ENCODE data around the gene UBE2H.

UBE2H gene

DNA sequence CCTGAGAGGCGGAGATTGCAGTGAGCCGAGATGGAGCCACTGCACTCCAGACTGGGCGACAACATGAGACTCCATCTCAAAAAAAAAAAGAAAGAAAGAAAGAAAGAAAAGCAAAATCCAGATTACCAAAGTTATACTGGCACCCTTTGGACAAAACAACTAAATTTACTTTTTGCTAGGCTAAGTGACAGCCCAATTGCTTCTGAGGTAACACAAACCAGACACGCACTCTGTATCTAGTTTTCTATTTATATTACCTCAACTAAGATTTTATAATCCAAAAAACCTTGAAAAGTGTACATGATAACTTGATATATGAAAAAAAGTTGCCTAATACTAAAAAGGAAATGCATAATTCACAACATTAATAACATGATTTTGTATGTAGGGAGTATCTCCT is 12.9 kb downstream of the UBE2H start:
- H3K4me1 ChIP-seq: no peaks in the 10 kb centered on the region
- H3K27me3 ChIP-seq: no peaks in the 10 kb centered on the region
- no peak for DNase-seq
- H3K36me3 ChIP-seq: no peaks in the 10 kb centered on the region; the same call in 1 of the 2 replicates
- TF ChIP-seq, protein P1, sequence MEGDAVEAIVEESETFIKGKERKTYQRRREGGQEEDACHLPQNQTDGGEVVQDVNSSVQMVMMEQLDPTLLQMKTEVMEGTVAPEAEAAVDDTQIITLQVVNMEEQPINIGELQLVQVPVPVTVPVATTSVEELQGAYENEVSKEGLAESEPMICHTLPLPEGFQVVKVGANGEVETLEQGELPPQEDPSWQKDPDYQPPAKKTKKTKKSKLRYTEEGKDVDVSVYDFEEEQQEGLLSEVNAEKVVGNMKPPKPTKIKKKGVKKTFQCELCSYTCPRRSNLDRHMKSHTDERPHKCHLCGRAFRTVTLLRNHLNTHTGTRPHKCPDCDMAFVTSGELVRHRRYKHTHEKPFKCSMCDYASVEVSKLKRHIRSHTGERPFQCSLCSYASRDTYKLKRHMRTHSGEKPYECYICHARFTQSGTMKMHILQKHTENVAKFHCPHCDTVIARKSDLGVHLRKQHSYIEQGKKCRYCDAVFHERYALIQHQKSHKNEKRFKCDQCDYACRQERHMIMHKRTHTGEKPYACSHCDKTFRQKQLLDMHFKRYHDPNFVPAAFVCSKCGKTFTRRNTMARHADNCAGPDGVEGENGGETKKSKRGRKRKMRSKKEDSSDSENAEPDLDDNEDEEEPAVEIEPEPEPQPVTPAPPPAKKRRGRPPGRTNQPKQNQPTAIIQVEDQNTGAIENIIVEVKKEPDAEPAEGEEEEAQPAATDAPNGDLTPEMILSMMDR (IDR thresholded peaks at IDR 0.05; ENCODE audit: low read depth, low read length): no peak
- no peak overlapping the region for H3K4me3 ChIP-seq (ENCODE audit: low read depth, low read length)
- no peaks in the 10 kb centered on the region for H3K9me3 ChIP-seq

- H3K27me3 ChIP-seq: no peaks in the 10 kb centered on the region
- peaks cover 5% of the 10 kb centered on the region; the same call in 1 of the 2 replicates for H3K36me3 ChIP-seq
- DNase-seq: no peak
- H3K9me3 ChIP-seq: no peaks in the 10 kb centered on the region
- no peaks in the 10 kb centered on the region for H3K4me1 ChIP-seq
- TF ChIP-seq, protein P1 (IDR thresholded peaks at IDR 0.05; ENCODE audit: low read depth, low read length): no peak
- no peak overlapping the region for H3K4me3 ChIP-seq (ENCODE audit: low read depth, low read length)
These were observed 19.1 kb downstream of the UBE2H start for GRCh38 chr7:129933627-129934026.

- H3K4me1 ChIP-seq: no peaks in the 10 kb centered on the region; the same call in 1 of the 2 replicates
- TF ChIP-seq, protein P1 (IDR thresholded peaks at IDR 0.05; ENCODE audit: low read depth, low read length): no peak
- no peaks in the 10 kb centered on the region for H3K9me3 ChIP-seq
- H3K36me3 ChIP-seq: peaks cover 5% of the 10 kb centered on the region; the same call in 1 of the 2 replicates
- no peaks in the 10 kb centered on the region for H3K27me3 ChIP-seq
- DNase-seq: no peak
- H3K4me3 ChIP-seq (ENCODE audit: low read depth, low read length): no peak overlapping the region
These were observed 26.1 kb downstream of the UBE2H start for GRCh38 chr7:129926618-129927017.

DNA sequence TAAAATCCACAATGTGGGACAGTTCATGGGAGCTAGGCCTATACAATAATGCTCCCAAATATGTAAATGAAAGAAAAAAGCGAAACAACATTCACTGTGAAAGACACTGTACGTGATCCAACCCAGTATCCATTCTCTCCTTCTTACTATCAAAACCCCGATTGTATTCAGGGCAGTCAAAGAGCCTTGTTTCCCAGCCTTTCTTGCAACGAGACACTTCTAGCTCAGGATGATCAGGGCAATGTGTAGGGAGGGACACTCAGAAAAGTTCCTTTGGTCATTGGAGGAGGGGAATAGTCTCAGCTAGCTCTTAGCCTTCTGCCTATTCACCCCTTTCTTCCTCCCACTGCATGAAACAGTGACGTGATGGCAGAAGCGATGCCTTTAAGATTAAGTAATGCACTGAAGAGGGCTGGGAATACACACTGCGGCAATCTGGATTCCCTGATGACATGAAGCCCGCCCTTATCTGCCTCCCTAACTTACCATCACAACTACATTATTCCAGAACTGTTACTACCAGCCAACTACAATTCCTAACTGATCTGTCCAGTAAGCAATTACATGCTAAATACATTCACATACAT is 27.3 kb downstream of the UBE2H start:
- no peak overlapping the region for H3K4me3 ChIP-seq (ENCODE audit: low read depth, low read length)
- TF ChIP-seq, protein P1 (IDR thresholded peaks at IDR 0.05; ENCODE audit: low read depth, low read length): no peak

GRCh38 chr7:129924602-129925001 is 28.2 kb downstream of the UBE2H start:
- Histone ChIP-seq H3K4me3 (ENCODE audit: low read depth, low read length) (no peak overlapping the region), H3K27me3 (no peaks in the 10 kb centered on the region), H3K4me1 (no peaks in the 10 kb centered on the region; the same call in 1 of the 2 replicates), H3K9me3 (no peaks in the 10 kb centered on the region), H3K36me3 (peaks cover 2% of the 10 kb centered on the region; the same call in 1 of the 2 replicates)
- TF ChIP-seq, protein P1 (IDR thresholded peaks at IDR 0.05; ENCODE audit: low read depth, low read length): no peak
- DNase-seq: no peak

More for the DNA sequence above, 27.3 kb downstream of the UBE2H start:
- H3K4me1 ChIP-seq: no peaks in the 10 kb centered on the region; the same call in 1 of the 2 replicates
- DNase-seq: no peak
- no peaks in the 10 kb centered on the region for H3K27me3 ChIP-seq
- no peaks in the 10 kb centered on the region for H3K9me3 ChIP-seq
- H3K36me3 ChIP-seq: peaks cover 5% of the 10 kb centered on the region; the same call in 1 of the 2 replicates

- no peaks in the 10 kb centered on the region for H3K9me3 ChIP-seq
- H3K4me3 ChIP-seq (ENCODE audit: low read depth, low read length): no peak overlapping the region
- H3K4me1 ChIP-seq: no peaks in the 10 kb centered on the region; the same call in 1 of the 2 replicates
- DNase-seq: no peak
- TF ChIP-seq, protein P1 (IDR thresholded peaks at IDR 0.05; ENCODE audit: low read depth, low read length): no peak
- no peaks in the 10 kb centered on the region for H3K27me3 ChIP-seq
- no peaks in the 10 kb centered on the region for H3K36me3 ChIP-seq
These were observed 29.1 kb downstream of the UBE2H start for GRCh38 chr7:129923709-129924108.

Data from BE2C (cell line).